GM10266 (cell line): Measurements from ENCODE around the gene MTOR.

ENCODE experiments used
- DNase-seq: peaks from one replicate; pipeline ENCODE4 v3.0.0; 2012; ENCODE audit errors: extremely low spot score
- CTCF ChIP-seq: IDR thresholded peaks from 2 replicates; pipeline ENCODE4 v1.5.1; 2012; ENCODE audit warnings: mild to moderate bottlenecking, low read depth; ENCODE audit not compliant: control insufficient read depth, insufficient read depth; ENCODE audit errors: missing control alignments

MTOR gene

GRCh38 chr1:11062965-11063401 is 199.4 kb downstream of the MTOR start:
- TF ChIP-seq CTCF = no peak
- peak; percentile 80 for DNase-seq

GRCh38 chr1:11061652-11062365 is 200.5 kb downstream of the MTOR start:
- TF ChIP-seq CTCF = no peak
- DNase-seq = no peak

- DNase-seq = peak; percentile 100
- TF ChIP-seq CTCF = peak; percentile 35
Measured at GRCh38 chr1:11059968-11060830, 202.2 kb downstream of the MTOR start, which contains the start of gene SRM. TSS of gene SRM (minus strand) at chr1:11060018. CDS start at chr1:11059943, 75 bp downstream.

- no peak for TF ChIP-seq CTCF
- peak; percentile 47 for DNase-seq
Measured at GRCh38 chr1:11059155-11059967, 203.0 kb downstream of the MTOR start.

- no peak for DNase-seq
- no peak for TF ChIP-seq CTCF
Measured at GRCh38 chr1:11058595-11059154, 203.7 kb downstream of the MTOR start.

- DNase-seq = no peak
Measured at GRCh38 chr1:11058026-11058425, 204.3 kb downstream of the MTOR start.

More at GRCh38 chr1:11058026-11058425, 204.3 kb downstream of the MTOR start:
- no peak for TF ChIP-seq CTCF
